Measurements from ENCODE around the gene RFWD3.

RFWD3 gene

DNA sequence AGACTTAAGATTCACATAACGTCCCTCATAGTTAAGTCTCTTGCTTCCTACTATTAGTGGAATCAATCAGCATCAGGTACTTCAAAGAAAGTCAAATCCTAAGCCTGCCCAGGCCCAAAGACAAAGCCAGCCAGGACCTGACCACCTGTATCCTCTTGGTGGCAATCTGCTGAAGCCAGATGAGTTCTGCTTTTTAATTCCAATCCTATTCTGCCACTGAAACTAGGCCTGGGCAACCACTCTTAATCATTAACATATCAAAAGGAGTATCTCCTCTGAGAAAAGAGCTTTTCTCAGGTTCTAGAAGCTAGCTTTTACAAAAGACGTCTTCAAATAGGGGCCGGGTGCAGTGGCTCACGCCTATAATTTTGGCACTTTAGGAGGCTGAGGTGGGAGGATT, 44.7 kb downstream of the RFWD3 start:
- no peak for DNase-seq

DNA sequence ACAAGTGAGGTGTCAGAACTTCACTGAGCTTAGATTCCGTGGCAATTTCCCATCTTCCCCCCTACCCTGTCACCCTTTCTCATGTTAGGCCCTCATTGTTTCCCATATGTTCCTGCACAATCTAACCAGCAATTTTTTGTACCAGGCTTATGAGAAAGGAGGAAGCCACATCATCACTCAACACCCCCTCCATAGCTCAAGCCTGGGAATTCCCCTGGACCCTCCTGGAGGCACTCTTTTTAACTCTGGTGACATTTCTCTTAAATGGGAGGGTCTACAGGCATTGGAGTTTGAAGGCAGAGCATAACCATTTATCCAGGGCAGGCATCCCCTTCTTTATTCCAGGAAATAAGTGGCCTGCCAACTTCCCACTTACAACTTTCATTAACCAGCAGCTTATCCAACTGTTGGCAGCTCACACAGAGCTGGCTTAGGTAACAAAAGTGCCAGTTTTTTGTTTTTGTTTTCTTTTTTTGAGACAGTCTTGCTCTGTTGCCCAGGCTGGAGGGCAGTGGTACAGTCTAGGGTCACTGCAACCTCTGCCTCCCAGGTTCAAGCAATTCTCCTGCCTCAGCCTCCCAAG, 49.4 kb downstream of the RFWD3 start:
- no peak for DNase-seq

DNA sequence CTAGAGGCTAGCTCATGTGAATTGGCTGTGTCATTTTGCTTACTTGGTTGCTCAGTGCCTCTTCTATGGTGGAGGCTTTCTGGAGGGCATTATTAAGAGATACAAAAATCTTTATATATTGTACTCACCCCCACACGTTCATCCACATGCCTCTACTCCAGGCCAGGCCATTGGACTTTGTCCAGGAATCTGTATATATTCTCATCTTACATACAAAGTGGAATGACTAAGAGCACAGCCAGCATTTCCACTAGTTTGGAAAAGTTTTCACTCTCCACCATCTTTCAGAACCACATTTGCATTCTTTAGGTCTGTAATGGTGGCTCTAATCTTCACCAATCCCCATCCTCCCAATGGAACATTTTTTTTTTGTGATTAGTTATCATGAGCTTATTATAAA, 55.0 kb downstream of the RFWD3 start:
- DNase-seq, result no peak

DNA sequence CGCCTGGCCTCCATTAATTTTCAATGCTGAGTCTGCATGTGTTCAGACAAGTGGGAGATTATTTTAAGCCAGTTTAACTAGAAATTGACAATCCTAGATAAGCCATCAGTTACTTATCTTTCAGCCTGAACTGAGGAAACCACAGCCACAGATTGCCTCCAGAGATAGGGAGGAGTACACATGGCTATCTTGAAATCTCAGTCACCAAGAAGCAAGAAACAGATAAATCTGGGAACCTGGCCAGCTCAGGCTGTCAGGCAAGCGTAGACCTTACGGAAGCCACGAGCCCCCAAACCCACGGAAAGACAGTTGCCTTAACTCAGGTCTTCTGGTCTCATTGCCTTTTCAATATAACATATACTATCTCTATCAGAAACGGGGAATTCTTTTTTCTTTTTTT, 57.7 kb downstream of the RFWD3 start:
- no peak for DNase-seq

DNA sequence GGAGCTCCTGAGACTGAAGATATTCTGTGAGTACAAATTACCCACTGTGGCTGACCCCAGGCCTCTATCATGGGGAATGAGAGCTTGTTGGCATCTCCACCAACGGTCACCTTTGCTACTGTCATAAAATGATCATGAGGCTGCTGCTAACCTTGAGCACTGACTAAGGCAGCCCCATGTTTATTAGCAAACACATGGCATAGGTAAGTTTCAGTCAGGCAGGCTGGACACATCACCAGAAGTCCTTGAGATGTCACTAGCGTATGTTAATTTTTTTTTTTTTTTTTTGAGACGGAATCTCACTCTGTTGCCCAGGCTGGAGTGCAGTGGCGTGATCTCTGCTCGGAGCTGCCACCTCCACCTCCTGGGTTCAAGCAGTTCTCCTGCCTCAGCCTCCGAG, 58.3 kb downstream of the RFWD3 start:
- no peak for DNase-seq

DNA sequence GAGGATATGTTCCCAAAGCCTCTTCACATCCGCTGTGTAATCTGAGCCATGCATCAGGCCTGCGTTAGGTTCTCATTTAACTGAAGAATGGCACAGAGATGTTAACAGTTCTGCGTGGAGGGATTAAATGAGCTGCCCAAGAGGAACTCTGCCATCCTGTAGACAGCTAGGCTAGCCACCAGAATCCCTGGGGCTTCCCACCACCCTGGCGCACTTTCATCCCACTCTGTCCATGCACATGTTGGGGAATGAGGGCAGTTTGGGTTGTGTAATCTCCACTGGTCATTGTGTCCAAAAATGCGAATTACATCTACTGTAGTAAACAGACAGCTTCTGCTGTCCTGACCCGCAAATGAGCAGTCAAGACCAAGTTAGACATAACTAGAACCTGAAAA, 58.7 kb downstream of the RFWD3 start:
- DNase-seq, result no peak

DNA sequence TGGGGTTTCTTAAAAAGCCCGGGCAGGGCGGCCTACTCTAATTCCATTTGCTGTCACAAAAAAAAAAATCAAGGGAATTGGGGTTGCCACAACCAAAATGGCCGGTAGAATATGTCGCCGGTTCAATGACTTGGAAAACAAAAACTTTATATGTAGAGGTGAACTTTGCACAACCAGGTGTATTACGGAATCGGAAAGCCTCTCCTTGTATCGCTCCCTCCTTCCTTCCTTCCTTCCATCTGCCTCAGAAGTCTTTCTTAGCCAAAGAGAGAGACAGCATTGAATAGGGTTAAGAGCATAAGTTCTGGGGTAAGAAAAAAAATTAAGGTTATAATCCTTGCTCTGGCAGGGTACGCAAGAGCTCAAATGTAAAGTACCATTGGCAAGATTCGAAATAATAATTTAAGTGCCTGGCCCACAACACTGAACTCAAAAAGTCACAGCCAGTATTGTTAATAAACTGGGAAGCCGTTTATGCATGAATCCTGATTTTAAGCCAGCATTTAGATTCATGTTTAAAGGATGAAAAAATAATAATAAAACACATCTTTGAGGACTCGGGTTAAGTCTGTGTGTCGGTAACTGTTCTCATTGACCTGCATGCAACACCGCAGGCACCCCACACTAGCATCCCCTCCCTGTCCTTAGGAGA, 59.2 kb downstream of the RFWD3 start:
- no peak for DNase-seq

DNA sequence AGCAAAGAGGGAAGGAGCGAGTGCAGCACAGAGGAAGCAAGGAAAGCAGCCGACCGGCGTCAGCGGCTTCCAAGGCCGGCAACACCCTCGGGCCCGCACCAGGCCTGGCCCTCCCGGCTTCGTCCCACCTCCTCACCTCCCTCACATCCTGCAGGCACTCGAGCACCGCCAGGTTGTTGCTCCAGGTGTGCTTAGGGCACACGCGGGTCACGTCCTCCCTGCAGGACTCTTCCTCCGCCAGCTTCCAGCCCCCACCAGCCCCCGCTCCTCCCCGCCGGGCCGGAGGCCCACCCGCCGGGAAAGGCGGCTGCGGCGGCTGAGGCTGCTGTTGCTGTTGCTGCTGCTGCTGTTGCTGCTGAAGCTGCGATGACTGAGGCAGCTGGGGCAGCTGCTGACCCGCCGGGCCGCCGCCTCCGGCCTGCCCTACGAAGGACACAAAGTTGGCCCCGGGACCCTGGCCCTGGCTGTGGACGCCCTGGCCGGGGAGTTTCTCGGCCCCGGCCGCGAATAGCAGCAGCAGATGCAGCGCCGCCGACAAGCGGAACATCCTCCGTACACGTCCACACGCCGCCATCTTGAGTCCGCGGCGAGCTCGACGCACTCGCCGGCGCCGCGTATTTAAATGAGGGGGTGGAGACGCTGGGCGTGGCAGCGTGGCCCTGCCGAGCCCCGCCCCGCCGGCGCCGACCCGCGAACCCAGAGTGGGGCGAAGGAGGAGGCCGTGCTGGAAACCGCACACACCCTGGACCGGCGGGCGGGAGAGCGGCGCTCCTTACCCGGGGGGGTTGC, 60.0 kb downstream of the RFWD3 start, which contains the start of gene GLG1:
GLG1 (minus strand) TSS at position 594 of the 789 bp plus-strand sequence; CDS start at position 574, 20 bp downstream.
- DNase-seq, result peak; percentile 50 to 86

DNA sequence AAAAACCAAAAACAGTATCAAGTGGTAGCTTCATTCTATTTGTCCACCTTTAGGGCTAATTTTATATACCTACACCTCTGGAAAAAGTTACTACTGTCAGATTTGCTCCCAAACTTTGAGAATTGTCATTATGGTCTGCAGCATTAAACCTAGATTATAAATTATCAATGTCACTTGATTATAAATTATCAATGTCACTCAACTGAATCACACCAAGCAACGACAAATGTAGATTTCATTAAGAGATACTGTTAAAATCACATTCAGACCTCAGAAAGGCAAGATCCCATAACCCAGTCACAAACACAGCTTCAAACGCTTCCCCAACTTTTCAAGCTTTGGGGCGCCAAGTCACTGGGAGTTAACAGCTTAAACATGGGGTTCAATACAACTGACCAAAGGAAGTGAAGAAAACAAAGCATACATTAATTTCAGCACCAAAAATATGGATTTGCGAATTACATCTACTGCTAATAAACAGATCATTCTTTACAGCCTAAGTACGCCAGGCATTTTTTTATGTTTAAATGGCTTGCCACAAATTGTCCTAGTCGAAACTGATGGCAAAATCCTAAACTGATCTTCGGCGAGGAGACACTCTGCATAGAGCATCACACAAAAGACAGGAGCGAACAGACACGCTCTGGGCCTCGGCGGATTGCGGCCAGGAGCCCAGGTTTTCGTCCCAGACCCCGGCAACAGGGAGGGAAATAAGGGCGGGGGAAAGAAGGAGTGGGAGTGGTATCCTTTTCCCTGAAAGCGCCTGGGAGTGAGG, 60.7 kb downstream of the RFWD3 start:
- DNase-seq, result no peak

DNA sequence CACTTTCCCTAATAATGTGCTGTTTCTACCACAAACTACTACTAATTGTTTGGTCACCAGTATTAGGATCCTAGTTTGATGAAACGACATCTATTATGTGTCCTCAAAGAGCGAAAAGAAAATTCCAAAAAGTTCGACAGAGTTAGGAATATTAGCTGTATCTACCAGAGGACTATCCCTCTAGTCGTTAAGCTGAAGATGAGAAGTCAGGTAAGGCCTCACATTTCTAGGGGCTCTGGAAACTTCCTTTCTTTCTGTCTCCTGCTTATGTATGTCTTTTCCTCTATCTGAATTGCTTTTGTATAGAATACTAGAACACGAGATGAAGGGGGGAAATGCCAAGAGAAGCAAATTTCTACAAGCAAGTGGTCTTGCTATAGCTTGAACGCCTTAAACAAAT, 61.3 kb downstream of the RFWD3 start:
- DNase-seq, result no peak

DNA sequence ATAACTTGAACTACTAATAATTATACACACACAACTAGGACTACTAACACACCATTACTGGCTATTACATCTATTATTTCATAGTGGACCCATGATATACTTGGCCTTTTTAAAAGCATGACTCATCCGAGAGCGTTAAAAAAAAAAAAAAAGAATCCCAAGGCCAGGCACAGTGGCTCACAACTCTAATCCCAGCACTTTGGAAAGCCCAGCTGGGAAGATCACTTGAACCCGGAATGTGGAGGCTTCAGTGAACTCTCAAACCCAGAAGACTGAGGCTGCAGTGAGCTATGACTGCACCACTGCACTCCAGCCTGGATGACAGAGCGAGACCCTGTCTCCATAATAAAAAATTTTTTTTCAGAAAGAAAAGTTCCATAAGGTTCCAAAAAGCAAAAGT, 62.8 kb downstream of the RFWD3 start:
- no peak for DNase-seq

DNA sequence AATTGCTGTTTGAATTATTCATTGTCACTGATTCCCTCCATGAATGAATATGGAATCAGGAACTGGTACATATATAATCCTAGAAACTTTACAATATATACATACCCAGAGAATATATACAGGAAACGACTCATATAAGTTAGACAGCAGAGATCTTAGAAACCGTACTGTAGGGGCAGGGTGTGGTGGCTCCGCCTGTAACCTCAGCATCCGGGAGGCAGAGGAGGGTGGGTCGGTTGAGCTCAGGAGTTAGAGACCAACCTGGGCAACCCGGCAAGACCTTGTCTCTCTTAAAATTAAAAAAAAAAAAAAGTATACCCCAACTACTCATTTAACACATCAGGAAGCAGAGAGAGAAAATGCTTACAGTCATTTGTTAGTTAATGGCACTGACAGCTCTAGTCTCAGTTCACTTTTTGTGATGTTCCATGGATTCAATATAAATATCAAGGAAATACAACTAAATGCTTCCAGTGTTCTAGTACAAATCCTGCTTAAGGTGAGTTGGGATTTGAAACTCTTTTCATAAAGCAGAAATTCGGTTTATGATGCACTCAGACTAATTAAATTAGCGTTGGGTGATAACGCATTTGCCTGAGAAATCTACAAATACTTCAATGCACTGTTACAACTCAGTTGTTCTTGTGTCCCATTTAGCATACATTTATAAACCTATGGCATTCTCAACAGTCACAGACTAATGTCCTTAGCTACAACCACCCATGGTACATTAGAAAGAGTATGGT, 65.4 kb downstream of the RFWD3 start:
- no peak for DNase-seq

DNA sequence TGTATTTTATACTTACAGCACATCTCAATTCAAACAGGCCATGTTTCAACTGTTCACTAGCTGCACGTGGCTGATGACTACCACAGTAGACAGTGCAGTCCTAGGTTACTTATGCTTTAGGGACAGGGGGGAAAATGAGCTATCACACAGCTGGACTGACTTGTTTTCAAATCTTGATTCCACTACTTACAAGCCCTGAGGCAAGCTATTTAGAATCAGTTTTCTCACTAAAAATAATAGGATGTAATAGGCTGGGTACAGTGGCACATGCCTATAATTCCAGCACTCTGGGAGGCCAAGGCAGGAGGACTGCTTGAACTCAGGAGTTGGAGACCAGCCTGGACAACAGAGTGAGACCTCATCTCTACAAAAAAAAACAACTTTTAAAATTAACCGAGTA, 70.1 kb downstream of the RFWD3 start:
- DNase-seq, result no peak

DNA sequence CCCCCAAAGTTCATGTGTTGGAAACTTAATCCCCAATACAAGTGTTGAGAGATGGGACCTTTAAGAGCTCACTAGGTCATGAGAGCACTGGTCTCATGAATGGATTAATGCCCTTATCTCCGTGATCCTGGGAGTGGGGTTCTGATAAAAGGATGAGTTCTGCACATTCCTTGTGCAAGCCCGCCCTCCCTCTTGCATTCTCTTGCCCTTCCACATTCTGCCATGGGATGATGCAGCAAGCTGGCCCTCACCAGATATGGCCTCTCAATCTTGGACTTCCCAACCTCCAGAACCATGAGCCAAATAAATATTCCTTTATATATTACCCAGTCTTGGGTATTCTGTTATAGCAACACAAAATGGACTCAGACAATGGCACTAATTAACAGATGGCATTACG, 73.8 kb downstream of the RFWD3 start:
- no peak for DNase-seq

DNA sequence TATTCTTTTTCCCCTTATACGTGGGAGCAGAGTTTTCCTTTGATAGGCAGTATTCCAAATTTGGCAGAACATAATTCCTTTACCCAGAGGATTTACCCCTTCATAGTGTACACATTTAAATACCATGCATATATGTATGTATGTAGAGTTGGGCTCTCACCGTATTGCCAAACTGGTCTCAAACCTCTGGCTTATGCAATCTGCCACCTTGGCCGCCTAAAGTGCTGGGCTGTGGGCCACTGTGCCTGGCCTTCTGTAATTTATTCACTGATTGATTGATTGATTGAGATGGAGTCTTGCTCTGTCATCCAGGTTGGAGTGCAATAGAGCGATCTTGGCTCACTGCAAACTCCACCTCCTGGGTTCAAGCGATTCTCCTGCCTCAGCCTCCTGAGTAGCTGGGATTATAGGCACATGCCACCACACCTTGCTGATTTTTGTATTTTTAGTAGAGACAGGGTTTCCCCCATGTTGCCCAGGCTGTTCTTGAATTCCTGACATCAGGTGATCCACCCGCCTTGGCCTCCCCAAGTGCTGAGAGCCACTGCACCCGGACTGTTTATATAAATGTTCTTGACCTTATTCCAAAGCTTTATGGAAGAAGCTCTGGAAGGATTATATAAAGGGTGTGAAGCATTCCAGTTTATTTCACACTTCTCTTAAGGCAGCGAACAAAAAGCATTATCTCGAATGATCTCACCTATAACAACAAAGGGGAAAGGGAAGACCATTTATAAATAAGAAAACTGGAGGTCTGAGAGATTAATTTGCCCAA, 74.6 kb downstream of the RFWD3 start:
- DNase-seq, result no peak

DNA sequence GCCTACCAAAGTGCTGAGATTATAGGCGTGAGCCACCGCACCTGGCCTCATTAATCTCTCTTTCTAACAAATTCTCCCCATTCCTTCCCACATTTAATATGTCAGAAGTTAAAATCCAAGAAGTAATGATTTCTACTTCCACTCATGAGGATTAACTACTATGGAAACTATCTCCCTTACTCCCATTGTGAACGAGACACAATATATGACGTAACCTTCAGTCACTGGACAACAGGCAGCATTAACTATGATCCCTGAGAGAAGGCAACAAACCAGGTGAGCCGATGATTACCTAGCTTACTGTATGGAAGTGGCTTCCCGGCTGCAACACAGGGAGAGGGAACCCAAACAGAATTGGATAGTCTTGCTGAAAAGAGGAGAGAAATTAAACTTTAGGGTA, 79.7 kb downstream of the RFWD3 start:
- DNase-seq, result no peak

DNA sequence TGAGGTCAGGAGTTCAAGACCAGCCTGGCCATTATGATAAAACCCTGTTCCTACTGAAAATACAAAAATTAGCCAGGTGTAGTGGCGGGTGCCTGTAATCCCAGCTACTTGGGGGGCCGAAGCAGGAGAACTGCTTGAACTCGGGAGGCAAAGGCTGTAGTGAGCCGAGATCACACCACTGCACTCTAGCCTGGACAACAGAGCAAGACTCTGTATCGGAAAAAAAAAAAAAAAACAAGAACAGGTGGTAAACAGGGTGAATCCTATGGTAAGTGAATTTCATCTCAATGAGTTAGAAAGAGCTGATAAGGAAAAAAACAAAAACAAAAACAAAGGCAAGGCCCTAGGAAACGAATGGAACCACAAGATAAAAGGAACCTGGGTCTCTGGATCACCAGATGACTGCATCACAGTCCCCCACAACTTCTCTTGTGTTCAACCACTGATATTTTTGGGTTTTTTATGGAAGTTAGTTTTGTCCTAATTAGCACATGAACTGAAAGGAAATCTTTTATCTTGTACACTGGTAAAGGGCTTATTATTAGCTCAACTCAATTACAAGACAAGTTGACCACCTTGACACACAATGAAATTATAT, 80.7 kb downstream of the RFWD3 start:
- DNase-seq, result no peak

DNA sequence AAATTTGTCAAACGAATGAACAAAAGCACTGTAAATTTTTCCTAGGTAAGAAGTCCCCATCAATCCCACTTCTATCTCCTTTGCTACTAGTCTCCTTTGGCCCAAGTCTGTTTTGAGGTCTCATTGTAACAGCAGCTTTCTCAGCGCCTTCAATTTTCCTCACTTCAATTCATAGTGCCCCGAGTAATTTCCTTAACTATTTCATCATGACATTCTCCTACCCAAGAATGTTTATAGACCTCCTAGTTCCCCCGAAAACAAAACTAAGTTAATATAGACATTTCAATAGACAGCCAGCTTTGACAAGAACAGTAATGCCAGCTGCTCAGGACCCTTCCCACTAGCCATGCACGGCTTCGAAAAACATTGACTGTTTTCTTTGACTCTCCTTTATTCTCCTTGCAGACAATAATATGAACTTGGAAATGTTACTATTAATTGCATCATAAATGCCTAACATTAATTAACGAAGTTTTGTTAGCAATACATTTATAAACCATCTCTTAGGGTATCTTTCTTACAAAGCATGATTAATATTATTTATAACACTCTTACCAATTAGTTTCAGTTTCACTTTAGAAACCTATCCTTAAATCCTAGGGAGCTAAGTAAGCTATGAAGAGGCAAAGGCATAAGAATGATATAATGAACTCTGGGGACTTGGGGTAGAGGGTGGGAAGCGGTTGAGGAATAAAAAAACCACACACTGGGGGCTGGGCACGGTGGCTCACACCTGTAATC, 82.6 kb downstream of the RFWD3 start:
- no peak for DNase-seq

DNA sequence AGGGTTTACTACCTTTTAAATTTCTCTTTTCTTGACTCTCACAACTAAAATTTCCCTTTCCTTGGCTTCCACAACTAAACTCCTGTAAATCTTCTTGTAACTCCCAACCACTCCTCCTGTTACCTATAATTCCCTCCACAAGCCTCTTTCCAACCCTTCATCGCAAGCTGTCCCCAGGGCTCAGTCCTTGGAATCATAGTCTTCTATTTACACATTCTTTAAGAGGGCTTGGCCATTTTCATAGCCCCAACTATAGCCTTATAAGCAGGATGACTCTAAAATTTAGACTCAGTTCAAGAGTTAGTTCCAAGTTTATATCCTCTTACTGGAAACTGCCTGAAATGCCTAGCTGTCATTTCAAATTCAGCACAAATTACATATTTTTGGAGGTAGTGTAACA, 83.7 kb downstream of the RFWD3 start:
- DNase-seq, result no peak

DNA sequence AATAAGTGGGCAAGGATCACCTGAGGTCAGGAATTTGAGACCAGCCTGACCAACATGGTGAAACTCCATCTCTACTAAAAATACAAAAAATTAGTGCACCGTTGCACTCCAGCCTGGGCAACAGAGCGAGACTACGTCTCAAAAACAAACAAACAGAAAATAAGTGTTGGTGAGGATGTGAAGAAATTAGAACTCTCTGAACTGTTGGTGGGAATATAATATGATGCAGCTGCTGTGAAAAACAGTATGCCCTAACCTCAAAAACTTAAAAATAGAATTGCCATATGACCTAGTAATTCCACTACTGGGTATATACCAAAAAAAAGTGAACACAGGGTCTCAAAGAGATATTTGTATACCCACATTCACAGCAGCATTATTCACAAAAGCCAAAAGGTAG, 85.8 kb downstream of the RFWD3 start:
- no peak for DNase-seq

DNA sequence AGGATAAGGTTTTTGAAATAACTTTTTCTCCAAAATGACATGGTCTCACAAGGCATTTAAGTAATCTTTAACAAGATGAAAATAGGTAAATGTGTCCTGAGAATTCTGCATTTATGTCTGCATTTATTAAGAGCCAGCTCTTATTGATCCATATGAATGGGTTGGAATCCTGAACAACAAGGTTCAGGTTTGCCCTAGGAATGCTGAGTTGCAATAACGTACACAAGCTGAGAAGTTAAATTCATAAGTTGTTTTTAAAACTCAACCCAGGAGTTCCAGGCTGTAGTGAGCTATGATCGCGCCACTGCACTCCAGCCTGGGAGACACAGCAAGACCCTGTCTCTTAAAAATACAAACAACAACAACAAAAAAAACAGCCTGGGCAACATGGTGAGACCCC, 87.8 kb downstream of the RFWD3 start:
- no peak for DNase-seq

All from NCI-H446 (cell line).